GM12878 (cell line): Measurements from ENCODE around the gene C6orf15. TPM values are rescaled to one million over a fixed set of nuclear protein-coding genes. Genes with fewer than 3 reads are reported as not detected.

Experiments used
- ATAC-seq: fragments of 200-7000 bp; cut with Tn5 transposase; 3 replicates; pipeline ENCODE4 v1.9.1; 2020; ENCODE audit warnings: mild to moderate bottlenecking, moderate library complexity
- BruUV-seq: library from RNA; stranded (reverse); fragments of 400-500 nt; replicated peaks from 2 replicates; lab custom pipeline; 2021; lab: Mats Ljungman, UMichigan
- CTCF ChIA-PET: fragments of 300-600 bp; sonication (Branson Sonifier 250); formaldehyde crosslinking; extraction: SDS; loops from one replicate; lab custom pipeline; 2021; ENCODE audit warnings: inconsistent platforms; lab: Yijun Ruan, JAX
- POLR2A ChIA-PET: fragments of 350-600 bp; formaldehyde crosslinking; extraction: SDS; loops from one replicate; lab custom pipeline; 2021; ENCODE audit warnings: inconsistent platforms; lab: Charles Lee
- RAD21 ChIA-PET: fragments of 300-600 bp; sonication (Branson Sonifier 250); formaldehyde crosslinking; loops from one replicate; lab custom pipeline; 2023; ENCODE audit warnings: antibody characterized with exemption; ENCODE audit not compliant: unreplicated experiment; lab: Charles Lee
- SMC1A ChIA-PET: fragments of 300-600 bp; sonication (Branson Sonifier 250); formaldehyde crosslinking; loops from one replicate; lab custom pipeline; 2023; ENCODE audit not compliant: unreplicated experiment, uncharacterized antibody; lab: Charles Lee
- DNase-seq: peaks from one replicate; pipeline ENCODE4 v3.0.0-alpha.2; 2011; ENCODE audit warnings: low read depth, low spot score
- FAIRE-seq: peaks from 3 replicates; lab custom pipeline; 2011; peaks lifted over from hg19 to GRCh38; lab: Jason Lieb, UNC
- H2AFZ ChIP-seq: 2 replicates; pipeline ENCODE4 v1.6.0; 2011; ENCODE audit warnings: low read depth, low read length, control low read depth; ENCODE audit not compliant: control insufficient read depth
- H3K27ac ChIP-seq: 2 replicates; pipeline ENCODE4 v1.5.1; 2011; ENCODE audit warnings: control low read depth; ENCODE audit not compliant: control insufficient read depth, insufficient read depth
- H3K27me3 ChIP-seq, 2 experiments: replicated peaks in 1 of 2; 2 replicates each; pipeline versions ENCODE4 v1.6.0 to v1.6.1; 2011; ENCODE audit warnings: low read length in 1 of 2; ENCODE audit not compliant: control insufficient read depth in 2 of 2, insufficient read depth in 2 of 2
- H3K36me3 ChIP-seq, 2 experiments: 2 replicates each; pipeline ENCODE4 v1.5.1; 2011; ENCODE audit warnings: low read length in 1 of 2; ENCODE audit not compliant: control insufficient read depth in 2 of 2, insufficient read depth in 2 of 2
- H3K4me1 ChIP-seq: 2 replicates; pipeline ENCODE4 v1.6.1; 2011; ENCODE audit warnings: mild to moderate bottlenecking, low read length, moderate library complexity, mixed read lengths; ENCODE audit not compliant: control insufficient read depth, insufficient read depth
- H3K4me2 ChIP-seq: 2 replicates; pipeline ENCODE4 v1.6.0; 2011; ENCODE audit warnings: control low read depth; ENCODE audit not compliant: control insufficient read depth, insufficient read depth
- H3K4me3 ChIP-seq: fragments of 200-600 bp; sonication (generic); 2 replicates; pipeline ENCODE4 v1.5.1; 2016
- H3K79me2 ChIP-seq: 2 replicates; pipeline ENCODE4 v1.6.0; 2011; ENCODE audit warnings: low read length; ENCODE audit not compliant: control insufficient read depth, insufficient read depth
- H3K9ac ChIP-seq: 2 replicates; pipeline ENCODE4 v1.8.0; 2011; ENCODE audit warnings: low read length, control low read depth, mixed read lengths; ENCODE audit not compliant: control insufficient read depth, insufficient read depth
- H3K9me3 ChIP-seq: replicated peaks from 3 replicates; pipeline ENCODE4 v1.5.1; 2011; ENCODE audit warnings: mild to moderate bottlenecking, low read length; ENCODE audit not compliant: control insufficient read depth, insufficient read depth
- H4K20me1 ChIP-seq: 2 replicates; pipeline ENCODE4 v1.6.0; 2011; ENCODE audit not compliant: control insufficient read depth, insufficient read depth
- DPF2 ChIP-seq: fragments of 450-650 bp; IDR thresholded peaks from 2 replicates; pipeline ENCODE4 v1.6.1; 2017; ENCODE audit warnings: mild to moderate bottlenecking
- EGR1 ChIP-seq, 2 experiments: IDR thresholded peaks; 1 replicate in 1 of 2; 2 replicates in 1 of 2; pipeline ENCODE4 v1.6.1; 2011 to 2012; ENCODE audit warnings: low read depth in 2 of 2, low read length in 2 of 2, borderline replicate concordance in 1 of 2, mild to moderate bottlenecking in 1 of 2, moderate library complexity in 1 of 2
- MTA2 ChIP-seq: fragments of 450-650 bp; IDR thresholded peaks from 2 replicates; pipeline ENCODE4 v1.6.1; 2016; ENCODE audit warnings: low read depth, mild to moderate bottlenecking, moderate library complexity
- NFYB ChIP-seq: IDR thresholded peaks from 2 replicates; pipeline ENCODE4 v1.6.1; 2011; ENCODE audit warnings: low read depth, mild to moderate bottlenecking, low read length, improper control_type of control experiment, moderate library complexity; ENCODE audit not compliant: insufficient read depth
- NR2F1 ChIP-seq: fragments of 450-650 bp; conservative IDR thresholded peaks from 2 replicates; pipeline ENCODE4 v1.6.1; 2017; ENCODE audit warnings: mild to moderate bottlenecking
- NRF1 ChIP-seq: conservative IDR thresholded peaks from 2 replicates; pipeline ENCODE4 v1.6.1; 2011; ENCODE audit warnings: mild to moderate bottlenecking, low read depth, low read length, improper control_type of control experiment
- PBX3 ChIP-seq: IDR thresholded peaks from 2 replicates; pipeline ENCODE4 v1.6.1; 2011; ENCODE audit warnings: mild to moderate bottlenecking, low read depth, low read length, moderate library complexity; ENCODE audit not compliant: insufficient replicate concordance
- PML ChIP-seq: IDR thresholded peaks from 2 replicates; pipeline ENCODE4 v1.6.1; 2012; ENCODE audit warnings: low read length, inconsistent platforms
- POLR2AphosphoS2 ChIP-seq: IDR thresholded peaks from 2 replicates; pipeline ENCODE4 v1.6.1; 2011; ENCODE audit warnings: low read depth, mild to moderate bottlenecking, low read length, improper control_type of control experiment, moderate library complexity
- POLR2AphosphoS5 ChIP-seq: IDR thresholded peaks from 2 replicates; pipeline ENCODE4 v1.6.1; 2011; ENCODE audit warnings: mild to moderate bottlenecking, low read length, inconsistent platforms
- RAD51 ChIP-seq: fragments of 450-650 bp; IDR thresholded peaks from 2 replicates; pipeline ENCODE4 v1.6.1; 2016; ENCODE audit warnings: moderate library complexity, mild to moderate bottlenecking, inconsistent platforms
- TBL1XR1 ChIP-seq: IDR thresholded peaks from 2 replicates; pipeline ENCODE4 v1.6.1; 2012; ENCODE audit warnings: low read depth, low read length, improper control_type of control experiment
- WGBS: methylation state at CpG from one replicate; pipeline ENCODE4 v1.1.6; 2016; ENCODE audit warnings: low lambda C conversion rate; ENCODE audit not compliant: insufficient replicate concordance, insufficient coverage; ENCODE audit errors: missing lambda C conversion rate; 5-methylcytosine and 5-hydroxymethylcytosine counted together
- in situ Hi-C: fragments of 300-500 bp; cut with MboI; formaldehyde crosslinking; loops from 9 replicates; pipeline ENCODE4 v1.14.3; 2018; ENCODE audit warnings: mixed read lengths
- intact Hi-C: fragments of 100-400 bp; cut with micrococcal nuclease; formaldehyde crosslinking; loops from one replicate; pipeline ENCODE4 v1.14.2; 2022; ENCODE audit not compliant: unreplicated experiment
- polyA plus RNA-seq, 11 experiments: library from polyadenylated mRNA; depleted of rRNA in 4 of 11; unstranded in 6 of 11; stranded (reverse) in 5 of 11; fragments of >200 nt; fragmentation: Nextera tagmentation in 4 of 11; fragmentation: Illumina TruSeq in 1 of 11; extraction: Ambion mirVana in 4 of 11; extraction: Trizol in 1 of 11; gene quantifications; 1 replicate in 1 of 11; 2 replicates in 10 of 11; pipeline versions ENCODE4 v1.2.1 to v1.2.3, GENCODE V29; 2011 to 2016; ENCODE audit warnings: inconsistent platforms in 2 of 11, missing spikeins in 2 of 11, low read depth in 1 of 11
- total RNA-seq, 4 experiments: library from RNA; depleted of rRNA in 3 of 4; stranded (reverse); fragments of >200 nt in 3 of 4; fragmentation: Illumina TruSeq in 1 of 4; extraction: Trizol in 1 of 4; gene quantifications; 2 replicates each; pipeline versions ENCODE4 v1.2.1 to v1.2.3, GENCODE V29; 2013 to 2021

Gene C6orf15
- total and polyA plus RNA-seq, 10 of the 15 experiments (the other 5 are each of a cell fraction or from before 2014, with no cell fraction given) = not detected

GRCh38 chr6:31130751-31131150 is 18.4 kb upstream of the C6orf15 start:
- ATAC-seq (no peak), FAIRE-seq (no peak), DNase-seq (no peak)
- no peaks in the 10 kb centered on the region for H3K79me2 ChIP-seq
- H4K20me1 ChIP-seq = no peaks in the 10 kb centered on the region
- WGBS = 63% methylated on average over 3 of the region's 3 CpGs
- in situ Hi-C loops (no loop called here), intact Hi-C loops (no loop called here)
- H3K36me3 ChIP-seq = no peaks in the 10 kb centered on the region
- TF ChIP-seq NFYB (no peak), RAD51 (no peak), POLR2AphosphoS5 (no peak), POLR2AphosphoS2 (no peak)
- no peak overlapping the region for H3K9ac ChIP-seq
- no TSS peak for BruUV-seq
- no peaks in the 10 kb centered on the region; the same call in 1 of the 2 replicates for H3K4me1 ChIP-seq
- POLR2A ChIA-PET = interaction anchor here (0.5 to 0.7 kb wide), 3 partner anchors 54 to 575 kb away, joined by 3 to 4 read pairs (median 3); no protein-coding TSS in a partner anchor
- no peaks in the 10 kb centered on the region; a peak in 1 of 4 replicates for H3K27me3 ChIP-seq
- RAD21 ChIA-PET = interaction anchor here (0.8 to 1.6 kb wide), 3 partner anchors 62 to 236 kb away, joined by 3 to 5 read pairs (median 3); no protein-coding TSS in a partner anchor
- no peak overlapping the region for H3K4me3 ChIP-seq
- no peak overlapping the region for H3K4me2 ChIP-seq
- H3K27ac ChIP-seq = no peak overlapping the region
- no peak overlapping the region for H2AFZ ChIP-seq
- SMC1A ChIA-PET = interaction anchor here (0.6 to 1.9 kb wide), 2 partner anchors 15 to 89 kb away, joined by 3 to 5 read pairs; no protein-coding TSS in a partner anchor
- CTCF ChIA-PET = interaction anchor here (0.6 to 22.9 kb wide), 6 partner anchors 44 to 273 kb away, joined by 3 to 326 read pairs (median 3); no protein-coding TSS in a partner anchor
- no peaks in the 10 kb centered on the region for H3K9me3 ChIP-seq

- in situ Hi-C loops (no loop called here), intact Hi-C loops (no loop called here)
- Histone ChIP-seq H4K20me1 (no peaks in the 10 kb centered on the region), H3K27ac (no peak overlapping the region), H2AFZ (no peak overlapping the region), H3K9ac (no peak overlapping the region), H3K4me2 (no peak overlapping the region), H3K27me3 (no peaks in the 10 kb centered on the region; a peak in 1 of 4 replicates), H3K36me3 (no peaks in the 10 kb centered on the region), H3K4me3 (no peak overlapping the region), H3K4me1 (no peaks in the 10 kb centered on the region; the same call in 1 of the 2 replicates), H3K9me3 (no peaks in the 10 kb centered on the region), H3K79me2 (no peaks in the 10 kb centered on the region)
- DNase-seq (no peak), ATAC-seq (no peak), FAIRE-seq (no peak)
- 22% methylated on average over 4 of the region's 4 CpGs for WGBS
- ChIA-PET CTCF (interaction anchor here (0.7 to 22.9 kb wide), 18 partner anchors 8 to 301 kb away, joined by 3 to 326 read pairs (median 4); partner anchors contain the start of genes C6orf15, CCHCR1, PSORS1C2 and TCF19), RAD21 (interaction anchor here (0.7 to 1.6 kb wide), 5 partner anchors 42 to 237 kb away, joined by 3 to 5 read pairs (median 4); no protein-coding TSS in a partner anchor), SMC1A (interaction anchor here (1.0 to 2.9 kb wide), 5 partner anchors 8 to 215 kb away, joined by 3 to 8 read pairs (median 3); partner anchors contain the start of gene VARS2), POLR2A (interaction anchor here (1.2 kb wide), 1 partner anchor 58 kb away, joined by 4 read pairs; no protein-coding TSS in a partner anchor)
- no TSS peak for BruUV-seq
- TF ChIP-seq TBL1XR1 (no peak), NR2F1 (no peak), PBX3 (no peak), NRF1 (no peak), DPF2 (no peak), PML (no peak), MTA2 (no peak), EGR1 (IDR thresholded peaks at IDR 0.05; ENCODE audit: borderline replicate concordance in 1 of 2, low read depth in 2 of 2, low read length in 2 of 2) (no peak)
These were observed 16.8 kb upstream of the C6orf15 start for GRCh38 chr6:31129130-31129529.
